GM21576 (cell line): ENCODE data around the gene DCAKD.

ENCODE experiments used
- ATAC-seq: cut with Tn5 transposase; IDR thresholded peaks from one replicate; pipeline ENCODE4 v1.9.1; 2021; ENCODE audit warnings: mild to moderate bottlenecking, moderate library complexity; ENCODE audit not compliant: unreplicated experiment

The DCAKD gene

DNA sequence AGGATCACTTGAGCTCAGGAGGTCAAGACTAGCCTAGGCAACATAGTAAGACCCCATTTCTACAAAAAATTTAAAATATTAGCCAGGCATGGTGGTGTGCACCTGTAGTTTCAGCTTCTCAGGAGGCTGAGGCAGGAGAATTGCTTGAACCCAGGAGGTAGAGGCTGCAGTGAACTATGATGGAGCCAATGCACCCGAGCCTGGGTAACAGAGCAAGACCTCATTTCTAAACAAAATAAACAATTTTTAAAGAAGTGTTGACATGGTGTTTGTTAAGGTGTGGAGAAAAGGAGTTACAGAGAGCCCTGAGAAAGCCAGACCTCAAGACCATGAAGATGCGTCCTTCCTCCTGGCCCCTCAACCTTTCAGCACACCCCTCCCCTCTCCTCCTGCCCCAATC is 45.7 kb downstream of the DCAKD start:
- no peak for ATAC-seq

DNA sequence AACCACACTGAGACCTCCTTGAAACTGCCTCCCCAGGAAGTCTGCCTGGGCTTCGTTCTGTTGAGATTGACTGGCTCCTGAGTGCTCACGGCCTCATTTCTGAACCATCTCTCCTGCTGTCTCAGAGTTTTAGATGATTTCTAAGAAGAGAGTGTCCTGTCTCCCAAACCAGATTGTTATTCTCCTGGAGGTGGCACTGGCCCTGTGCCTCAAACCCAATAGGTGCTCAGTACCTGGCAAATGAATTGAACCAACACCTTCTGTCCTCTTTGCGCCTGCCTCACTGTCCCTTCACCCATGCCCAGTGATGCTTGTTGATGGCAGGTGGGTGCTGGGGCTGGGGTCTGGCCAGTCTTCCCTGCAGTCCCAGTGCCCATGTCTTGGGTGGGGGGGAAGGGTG is 47.0 kb downstream of the DCAKD start:
- no peak for ATAC-seq

DNA sequence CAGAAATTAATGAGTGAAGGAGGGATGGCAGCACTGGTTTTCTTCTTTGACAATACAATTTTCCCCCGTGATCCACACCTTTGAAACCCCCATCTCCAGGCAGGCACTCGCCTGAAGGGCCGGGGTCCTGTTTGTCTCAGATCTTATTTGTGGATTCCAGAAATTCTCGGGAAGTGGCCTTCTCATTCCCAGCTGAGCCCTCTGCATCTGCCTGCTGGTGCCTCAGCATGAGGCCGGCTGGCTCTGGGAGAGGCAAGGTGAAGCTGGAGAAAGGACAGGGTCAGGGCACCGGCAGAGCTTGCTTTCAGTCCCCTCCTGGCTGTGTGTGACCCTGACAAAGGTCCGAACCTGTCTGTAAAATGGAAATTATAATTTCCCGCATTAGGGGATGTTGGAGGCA is 47.6 kb downstream of the DCAKD start:
- ATAC-seq: no peak

DNA sequence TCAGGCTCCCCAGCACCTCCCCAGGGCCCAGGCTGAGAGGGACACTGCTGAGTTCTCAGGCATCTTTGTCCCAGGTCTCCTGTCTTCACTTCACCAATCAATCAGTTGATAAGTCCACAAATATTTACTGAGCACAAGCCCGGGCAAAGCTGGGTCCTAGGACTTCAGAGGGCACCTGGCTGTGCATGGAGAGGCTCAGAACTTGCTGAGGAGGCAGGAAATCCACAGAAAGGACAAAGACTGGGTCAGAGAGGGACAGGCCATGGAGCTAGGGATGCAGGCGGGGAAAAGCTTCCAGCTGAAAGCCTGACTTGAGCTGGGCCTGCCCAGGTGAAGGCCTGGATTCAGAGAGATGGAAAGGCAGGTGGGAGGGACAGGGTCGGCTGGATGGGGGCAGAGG is 50.1 kb downstream of the DCAKD start:
- no peak for ATAC-seq

DNA sequence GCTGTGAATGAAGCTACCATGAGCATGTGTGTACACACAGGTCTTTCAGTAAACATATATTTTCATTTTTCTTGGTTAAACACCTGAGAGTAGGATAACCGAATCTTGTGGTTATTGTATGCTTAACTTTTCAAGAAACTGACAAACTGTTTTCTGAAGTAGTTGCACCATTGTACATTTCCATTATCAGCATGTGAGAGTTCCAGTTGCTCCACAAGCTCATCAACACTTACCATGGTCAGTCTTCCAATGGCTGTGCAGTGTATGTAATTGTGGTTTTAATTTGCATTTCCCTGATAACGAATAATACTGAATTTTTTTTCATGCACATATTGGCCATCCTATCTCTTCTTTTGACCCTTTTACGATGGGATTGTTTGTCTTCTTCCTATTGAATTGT is 52.0 kb downstream of the DCAKD start:
- ATAC-seq: no peak

DNA sequence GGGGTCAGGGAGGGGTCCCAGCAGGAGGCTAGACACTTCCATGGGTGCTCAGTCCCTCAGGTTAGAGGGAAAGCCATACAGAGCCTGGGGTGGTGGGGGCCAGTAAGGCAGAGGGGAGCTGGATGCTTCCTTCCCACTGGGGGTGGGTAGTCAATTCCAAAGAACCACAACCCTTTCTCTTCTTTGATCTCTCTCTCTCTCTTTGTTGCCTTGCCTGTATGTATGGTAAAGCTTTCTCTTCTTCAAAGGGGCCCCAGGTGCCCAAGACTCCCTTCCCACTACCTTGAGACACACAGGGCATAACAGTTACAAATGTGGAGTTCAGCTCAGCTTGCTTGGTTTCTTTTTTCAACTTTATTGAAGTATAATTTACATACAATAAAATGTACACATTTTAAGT is 52.8 kb downstream of the DCAKD start:
- ATAC-seq: no peak

DNA sequence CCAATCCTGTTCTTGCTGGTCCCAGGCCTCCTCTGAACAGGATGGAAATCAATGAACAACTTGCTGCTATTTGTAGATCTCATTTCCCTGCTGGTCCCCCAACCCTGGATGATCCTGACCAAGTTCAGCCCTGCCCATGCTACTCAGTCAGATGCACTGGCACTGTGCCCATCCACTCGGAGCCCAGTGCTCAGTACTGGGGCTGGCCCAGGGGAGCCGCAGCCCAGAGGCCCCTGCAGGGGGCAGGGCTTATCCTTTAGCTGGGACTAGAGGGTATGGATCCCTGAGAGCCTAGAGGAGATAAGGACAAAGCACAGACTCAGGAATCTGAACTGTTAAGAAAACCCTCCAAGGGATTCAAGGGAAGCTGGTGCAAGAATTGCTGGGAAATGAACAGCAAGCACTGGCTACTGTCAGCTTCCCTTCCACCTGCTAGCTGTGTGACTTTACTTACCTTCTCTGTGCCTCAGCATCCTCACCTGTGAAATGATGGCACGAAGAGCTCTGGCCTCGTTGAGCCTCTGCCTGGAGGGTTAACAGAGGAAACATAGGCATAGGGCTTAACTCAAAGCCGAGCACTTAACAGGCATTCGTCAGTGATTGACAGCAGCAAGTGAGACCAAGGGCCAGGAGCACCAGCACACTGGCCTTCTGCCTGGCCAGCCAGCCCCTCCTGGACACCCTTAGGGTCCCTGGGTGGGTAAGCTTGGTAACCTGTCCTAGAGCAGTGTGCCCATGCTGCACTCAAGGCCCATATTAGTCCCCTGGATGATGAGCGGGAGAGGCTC is 53.5 kb downstream of the DCAKD start:
- no peak for ATAC-seq

DNA sequence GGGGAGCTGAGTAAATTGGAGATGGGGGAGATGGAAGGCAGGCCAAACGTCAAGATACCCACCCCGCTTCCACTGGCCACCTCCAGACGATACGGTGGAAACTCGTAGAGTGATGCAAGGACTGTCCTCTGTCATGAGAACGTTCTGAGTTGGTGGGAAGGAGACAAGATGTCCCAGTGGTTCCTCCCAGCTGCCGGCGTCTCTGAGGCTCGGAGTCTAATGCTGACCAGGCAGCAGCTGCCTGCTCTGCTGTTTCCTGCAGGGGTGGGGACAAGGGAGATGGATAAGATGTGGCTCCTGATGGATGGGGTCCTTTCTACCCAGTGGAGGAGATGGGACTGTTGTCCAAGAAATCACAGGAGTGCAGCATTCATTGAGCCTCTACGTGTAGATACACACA is 55.1 kb downstream of the DCAKD start:
- no peak for ATAC-seq

DNA sequence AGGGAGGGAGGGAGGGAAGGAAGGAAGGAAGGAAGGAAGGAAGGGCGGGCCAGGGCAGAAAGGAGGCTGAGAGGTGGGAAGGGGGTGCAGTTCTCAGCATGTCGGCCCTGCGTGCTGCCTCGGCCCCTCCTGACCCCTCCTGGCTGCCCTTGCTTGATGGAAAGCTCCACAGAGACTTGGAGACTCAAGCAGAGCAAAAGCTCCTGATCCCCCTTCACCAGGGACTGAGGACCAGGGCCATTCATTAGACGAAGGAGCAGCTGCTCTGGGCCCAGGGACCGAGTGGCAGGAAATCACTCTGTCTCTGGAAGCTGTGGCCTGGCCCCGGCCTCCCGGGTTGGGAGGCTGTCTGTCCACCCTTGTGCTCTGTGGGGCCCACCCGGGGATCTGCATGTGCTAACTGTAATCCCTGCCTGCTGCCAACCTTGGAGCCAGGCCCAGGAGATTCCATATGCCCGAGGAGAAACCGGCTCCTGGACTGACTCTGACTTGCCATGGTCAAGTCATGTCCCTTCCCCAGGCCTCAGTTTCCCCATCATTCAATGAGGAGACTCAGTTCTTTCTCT is 55.9 kb downstream of the DCAKD start:
- no peak for ATAC-seq

DNA sequence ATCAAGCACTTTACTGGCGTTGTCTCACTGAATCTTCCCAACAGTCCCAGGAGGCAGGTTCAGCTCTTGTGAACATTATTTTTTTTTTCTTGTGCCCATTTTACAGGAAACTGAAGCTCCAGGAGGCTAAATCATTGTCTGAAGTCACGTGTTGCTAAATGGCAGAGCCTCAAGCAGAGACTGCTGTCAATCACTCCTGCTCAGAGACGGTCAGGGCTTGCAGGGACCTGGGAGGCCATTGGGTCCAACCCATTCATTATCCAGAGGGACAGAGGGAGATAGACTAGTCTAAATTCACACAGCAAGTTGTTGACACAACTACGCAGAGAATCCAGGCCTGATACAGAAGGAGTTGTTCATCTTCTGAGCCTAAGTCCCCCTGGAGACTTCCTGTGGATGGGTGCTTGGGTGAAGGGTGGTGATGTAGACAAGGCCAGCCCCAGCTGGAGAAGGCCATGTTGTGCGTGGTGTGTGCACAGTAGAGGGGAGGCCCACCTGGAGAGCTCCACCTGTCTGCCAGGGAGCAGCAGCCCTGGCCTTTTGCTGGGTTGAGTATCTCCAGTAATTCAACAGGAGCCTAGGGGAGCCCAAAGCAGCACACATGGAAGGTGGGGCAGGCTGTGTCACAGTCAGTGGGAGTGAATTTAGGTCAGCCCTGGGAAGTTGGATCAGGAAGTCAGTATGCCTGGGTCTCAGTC is 59.0 kb downstream of the DCAKD start:
- ATAC-seq: no peak

DNA sequence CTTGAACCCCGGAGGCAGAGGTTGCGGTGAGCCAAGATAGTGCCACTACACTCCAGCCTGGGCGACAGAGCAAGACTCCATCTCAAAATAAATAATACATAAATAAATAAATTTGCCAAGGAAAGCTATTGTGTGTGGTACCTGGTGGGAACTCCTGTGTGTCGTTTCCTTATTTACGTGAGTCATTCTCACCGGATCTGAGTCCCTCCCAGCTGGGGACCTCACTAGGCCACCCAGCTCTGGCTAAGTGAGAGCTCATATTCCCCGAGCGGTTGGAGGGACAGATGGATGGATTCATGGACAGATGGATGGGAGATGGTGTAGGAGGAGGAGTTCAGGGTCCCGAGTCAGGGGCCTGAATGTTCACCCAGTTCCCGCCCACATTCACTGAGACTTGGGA is 60.4 kb downstream of the DCAKD start:
- ATAC-seq: no peak

DNA sequence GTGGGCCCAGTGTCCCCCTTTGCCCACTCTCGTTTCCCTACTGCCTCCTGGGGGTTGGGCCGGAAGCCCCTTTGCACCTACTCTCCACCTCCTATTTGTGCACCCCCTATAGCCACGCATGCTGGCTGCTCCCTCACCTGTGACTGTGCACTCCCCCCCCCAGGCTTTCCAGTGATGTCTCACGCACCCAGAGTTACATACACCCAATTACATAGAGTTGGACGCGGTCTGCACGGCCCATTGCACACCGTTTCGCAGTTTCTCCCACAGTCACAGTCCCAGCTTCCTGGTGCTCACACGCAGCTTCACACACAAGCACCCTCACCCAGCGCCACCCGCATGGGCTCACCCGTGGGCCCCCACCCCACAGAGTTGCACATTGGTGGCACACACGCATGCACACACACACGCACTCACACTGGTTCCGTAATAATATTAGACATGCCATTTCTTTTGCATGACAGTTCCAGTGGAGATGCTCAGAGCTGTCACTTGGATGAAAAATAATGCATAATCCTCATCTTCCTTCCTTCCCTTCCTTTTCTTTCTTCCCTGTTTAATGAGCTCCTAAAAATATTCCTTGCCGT is 61.8 kb downstream of the DCAKD start:
- no peak for ATAC-seq

DNA sequence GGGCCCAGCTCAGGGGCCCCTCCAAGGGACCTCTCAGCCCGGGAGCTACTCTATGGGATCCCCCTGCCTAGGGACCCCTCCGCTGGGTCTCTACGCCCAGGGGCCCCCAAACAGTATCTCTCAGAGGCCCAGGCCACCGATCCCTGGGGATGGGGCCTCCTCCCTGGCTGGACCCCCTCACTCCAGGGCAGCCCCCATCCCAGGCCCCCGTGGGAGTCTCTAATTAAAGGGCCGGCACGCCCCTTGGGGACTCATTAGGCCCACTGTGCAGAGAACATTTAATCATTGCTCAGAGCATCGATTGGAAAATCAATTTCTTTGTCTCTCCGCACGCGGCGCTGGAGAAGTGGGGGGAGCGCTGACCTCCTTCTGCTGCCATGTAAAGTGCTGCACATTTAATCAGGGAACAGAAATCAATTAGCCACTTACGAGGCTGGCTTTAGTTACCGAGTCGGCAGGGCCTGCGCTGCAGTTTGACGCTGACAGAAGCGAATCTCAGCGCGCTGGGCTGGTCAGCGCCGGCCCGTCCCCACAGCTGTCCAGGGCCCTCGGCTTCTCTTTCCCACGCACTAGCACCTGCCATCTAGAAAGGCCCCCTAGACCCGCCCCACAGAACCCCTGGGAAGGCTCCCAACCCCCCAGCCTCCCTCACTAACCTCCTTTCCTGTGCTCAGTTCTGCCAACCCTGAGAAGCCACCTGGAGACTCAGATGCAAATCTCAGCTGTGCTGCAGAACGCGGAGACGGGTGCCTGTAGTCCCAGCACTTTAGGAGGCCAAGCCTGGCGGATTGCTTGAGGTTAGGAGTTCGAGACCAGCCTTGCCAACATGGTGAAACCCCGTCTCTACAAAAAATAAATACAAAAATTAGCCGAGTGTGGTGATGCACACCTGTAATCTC is 63.1 kb downstream of the DCAKD start:
- ATAC-seq: no peak

DNA sequence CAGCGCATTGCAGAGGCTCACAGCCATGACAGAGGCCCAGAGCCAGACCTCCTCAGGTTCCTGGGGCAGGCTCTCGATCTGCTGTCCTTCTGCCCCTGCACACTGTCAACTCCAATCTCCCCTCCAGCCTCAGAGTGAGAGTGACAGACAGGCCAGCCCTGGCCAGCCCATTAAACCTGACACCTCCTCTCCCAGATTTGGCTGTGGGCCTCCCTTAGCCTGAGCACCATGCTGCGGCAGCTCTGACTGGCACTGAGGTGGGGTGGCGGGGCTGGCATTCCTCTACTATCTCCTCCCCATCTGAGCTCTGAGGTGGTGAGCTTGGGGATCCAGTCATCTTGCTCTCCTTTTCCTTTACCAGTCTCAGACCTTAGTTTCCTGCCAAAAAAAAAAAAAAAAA is 67.9 kb downstream of the DCAKD start:
- no peak for ATAC-seq

DNA sequence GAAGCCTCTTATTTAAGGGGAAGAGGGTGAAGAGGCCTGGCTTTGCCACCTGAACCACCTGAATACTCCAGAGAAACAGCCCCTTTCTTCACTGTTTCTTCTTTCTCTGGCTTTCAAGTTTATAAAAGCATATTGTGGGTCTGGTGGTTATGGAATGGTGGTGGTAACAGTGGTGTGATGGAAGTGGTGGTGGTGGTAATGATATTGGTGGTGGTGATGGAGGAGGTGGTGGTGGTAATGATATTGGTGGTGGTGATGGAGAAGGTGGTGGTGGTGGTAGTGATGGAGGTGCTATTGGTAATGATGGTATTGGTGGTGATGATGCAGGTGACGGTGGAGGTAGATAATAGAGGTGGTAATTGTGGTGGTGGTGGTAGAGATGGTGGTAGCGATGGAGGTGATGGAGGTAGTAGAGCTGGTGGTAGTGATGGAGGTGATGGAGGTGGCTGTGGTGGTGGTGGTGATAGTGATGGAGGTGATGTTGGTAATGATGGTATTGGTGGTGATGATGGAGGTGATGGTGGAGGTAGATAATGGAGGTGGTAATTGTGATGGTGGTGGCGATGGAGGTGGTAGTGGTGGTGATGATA is 69.2 kb downstream of the DCAKD start:
- ATAC-seq: no peak

DNA sequence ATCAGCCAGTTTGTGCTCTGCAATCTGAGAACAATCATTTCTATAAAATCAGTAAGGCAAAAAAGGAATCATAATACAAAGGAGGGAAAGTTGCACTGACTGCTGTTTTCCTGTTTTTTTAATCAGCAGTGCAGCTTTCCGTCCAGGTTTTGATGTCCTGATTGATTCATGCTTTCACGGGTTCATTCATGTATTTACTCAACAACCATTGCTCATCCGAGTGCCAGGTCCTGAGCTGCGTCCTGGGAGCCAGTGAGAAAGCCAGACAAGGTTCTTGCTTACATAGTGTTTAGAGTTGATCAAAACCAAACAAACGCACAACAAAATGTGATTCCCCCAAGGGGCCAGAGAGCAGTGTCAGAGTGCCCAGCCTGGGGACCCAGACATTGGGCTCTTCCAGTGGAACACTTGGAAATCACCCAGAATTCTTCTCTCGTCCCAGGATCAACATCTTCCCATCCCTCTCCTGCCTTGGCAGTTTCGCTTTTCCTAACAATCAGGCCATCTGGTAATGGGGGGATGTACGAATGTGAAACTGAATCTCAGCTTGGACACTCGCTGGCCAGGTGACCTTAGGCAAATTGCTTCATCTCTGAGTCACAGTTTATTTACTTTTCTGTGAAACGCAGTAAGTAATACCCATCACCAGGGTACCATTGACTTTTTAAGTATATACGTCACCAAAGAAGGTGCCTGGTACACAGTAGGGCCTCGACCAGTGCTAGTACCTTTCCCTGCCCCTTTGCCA is 70.0 kb downstream of the DCAKD start:
- no peak for ATAC-seq

DNA sequence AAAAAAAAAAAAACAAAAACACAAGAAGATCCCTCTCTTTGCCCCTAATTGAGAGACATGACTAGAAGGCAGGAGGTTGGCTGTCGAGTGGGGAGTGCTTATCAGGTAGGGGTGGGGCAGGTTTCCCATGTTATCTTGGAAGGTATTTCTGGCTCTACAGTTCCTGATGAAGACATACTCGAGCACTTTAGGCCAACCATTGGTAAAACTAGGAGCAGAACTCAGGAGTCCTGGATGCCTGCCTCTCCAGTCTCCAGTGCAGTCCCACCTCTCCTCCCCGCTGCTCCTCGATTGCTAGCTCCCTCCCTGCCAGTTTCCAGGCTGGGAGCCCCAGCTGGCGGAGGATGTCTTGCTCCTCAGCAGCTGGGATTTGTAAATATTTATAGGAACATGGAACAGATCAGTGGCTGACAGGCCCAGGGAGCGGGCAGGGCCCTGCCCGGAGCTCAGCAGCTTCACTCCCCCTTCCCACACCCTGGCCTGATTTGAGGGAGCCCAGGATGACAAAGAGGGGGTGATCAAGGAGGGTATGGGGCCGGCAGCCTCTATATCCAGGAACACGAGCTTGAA is 71.9 kb downstream of the DCAKD start:
- ATAC-seq: no peak

DNA sequence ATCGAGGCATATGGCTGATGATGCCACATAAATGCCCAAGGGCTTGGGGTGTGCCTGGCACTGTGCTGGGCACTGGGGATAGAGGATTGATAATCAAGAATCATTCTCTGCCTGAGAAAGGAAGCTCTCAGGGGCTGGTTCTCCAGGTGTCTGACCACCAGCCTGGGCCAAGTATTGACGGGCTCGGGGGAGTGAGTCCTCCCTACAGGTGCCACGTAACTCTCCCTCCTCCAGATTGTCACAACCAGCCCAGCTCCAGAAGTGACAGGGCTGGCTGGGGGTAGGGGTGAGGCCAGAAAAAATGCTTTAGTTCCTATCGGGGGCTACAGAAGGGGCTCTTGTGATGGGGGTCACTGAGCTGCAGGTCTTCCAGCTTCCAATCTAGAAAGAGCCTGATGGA is 72.6 kb downstream of the DCAKD start:
- ATAC-seq: no peak

DNA sequence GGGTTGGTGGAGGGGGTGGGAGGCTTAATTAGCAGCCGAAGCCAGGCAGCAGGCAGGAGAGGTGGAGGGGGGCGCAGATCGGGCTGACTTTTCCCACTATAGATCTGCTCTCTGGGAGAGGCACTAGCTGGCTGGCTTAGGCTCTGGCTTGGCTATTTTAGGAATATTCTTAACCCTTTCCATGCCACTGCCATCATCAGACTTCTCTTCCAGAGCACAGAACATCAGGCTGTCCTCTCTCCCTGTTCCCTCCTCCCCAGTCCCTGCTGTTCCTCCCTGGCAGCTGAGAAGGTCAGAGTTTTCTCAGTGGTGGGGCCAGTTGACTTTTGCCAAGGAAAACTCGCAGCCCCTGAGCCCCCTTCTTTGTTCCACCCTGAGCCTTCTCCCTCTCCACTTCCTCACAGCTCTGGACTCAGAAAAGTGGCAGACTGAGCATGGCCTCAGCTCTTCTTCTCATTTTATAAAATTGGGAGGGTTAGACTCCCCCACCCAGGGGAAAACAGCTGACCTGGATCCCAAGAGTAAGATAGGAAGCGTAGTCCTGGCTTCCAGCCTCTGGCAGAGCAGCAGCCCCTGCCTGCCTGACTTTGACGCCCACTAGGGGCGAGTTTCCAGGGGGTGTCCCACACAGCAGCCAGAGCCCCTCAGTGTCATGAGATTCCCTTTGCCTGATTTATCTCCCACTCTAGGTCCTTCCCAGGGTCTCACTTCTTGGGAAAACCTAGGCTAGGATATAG is 73.5 kb downstream of the DCAKD start:
- no peak for ATAC-seq
